HG03060 (cell line): Measurements from ENCODE around the gene PFN2.
"Not testable (repeated sequence)": the region's sequence is repeated elsewhere in the genome, so short reads cannot be mapped to it uniquely, and the experiment has no call there.

Source experiments
- ATAC-seq: cut with Tn5 transposase; IDR thresholded peaks from one replicate; pipeline ENCODE4 v1.9.1; 2021; ENCODE audit warnings: low read depth, moderate number of reproducible peaks; ENCODE audit not compliant: unreplicated experiment

The PFN2 gene, protein sequence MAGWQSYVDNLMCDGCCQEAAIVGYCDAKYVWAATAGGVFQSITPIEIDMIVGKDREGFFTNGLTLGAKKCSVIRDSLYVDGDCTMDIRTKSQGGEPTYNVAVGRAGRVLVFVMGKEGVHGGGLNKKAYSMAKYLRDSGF

GRCh38 chr3:149970716-149971402 is at the start of gene PFN2:
Gene PFN2 (minus strand): TSS chr3:149970895. CDS start chr3:149970856, 39 bp downstream.
- no peak for ATAC-seq

GRCh38 chr3:150015901-150016300 is 45.2 kb upstream of the PFN2 start:
- ATAC-seq = no peak

GRCh38 chr3:150014782-150015181 is 44.1 kb upstream of the PFN2 start:
- ATAC-seq = no peak

DNA sequence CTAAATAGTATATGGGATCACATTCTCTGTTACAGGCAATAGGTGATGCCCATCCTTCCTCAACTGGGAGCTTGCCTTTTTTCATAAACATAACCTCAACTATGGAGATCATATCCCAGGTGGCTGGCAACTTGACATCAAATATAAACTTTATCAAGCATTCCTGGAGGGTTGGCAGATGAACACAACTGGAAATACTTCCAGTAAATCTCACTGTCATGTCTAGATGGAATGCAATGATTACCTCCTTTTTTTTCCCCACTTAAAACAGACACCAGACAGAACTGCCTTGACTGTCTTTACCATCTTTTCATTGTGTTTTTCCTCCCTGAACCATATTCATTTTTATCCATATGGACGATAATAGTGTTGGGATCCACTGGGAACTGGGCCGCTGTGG is 43.1 kb upstream of the PFN2 start:
- no peak for ATAC-seq

DNA sequence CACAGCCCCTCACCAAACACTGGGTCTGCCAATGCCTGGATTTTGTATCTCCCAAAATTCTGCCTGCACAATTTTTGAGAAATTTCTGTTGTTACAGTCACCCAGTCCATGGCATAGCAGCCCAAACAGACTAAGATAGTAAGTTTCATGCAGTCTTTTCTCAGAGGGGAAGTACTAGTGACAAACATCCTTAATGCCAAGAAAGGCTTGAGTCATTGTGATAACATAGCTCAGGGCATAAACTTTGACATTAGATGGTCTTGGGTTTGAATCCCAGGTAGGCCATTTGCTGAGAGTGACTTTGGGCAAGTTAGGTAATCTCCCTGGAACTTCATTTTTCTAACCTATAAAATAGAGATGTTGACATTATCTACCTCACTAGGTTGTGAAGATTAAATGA is 36.1 kb upstream of the PFN2 start:
- no peak for ATAC-seq

- ATAC-seq = no peak
Measured at GRCh38 chr3:150005243-150006112, 34.8 kb upstream of the PFN2 start.

- ATAC-seq = no peak
Measured at GRCh38 chr3:150000641-150001040, 29.9 kb upstream of the PFN2 start.

GRCh38 chr3:149999421-149999820 is 28.7 kb upstream of the PFN2 start:
- no peak for ATAC-seq

- ATAC-seq = no peak
Measured at GRCh38 chr3:149998946-149999345, 28.3 kb upstream of the PFN2 start.

DNA sequence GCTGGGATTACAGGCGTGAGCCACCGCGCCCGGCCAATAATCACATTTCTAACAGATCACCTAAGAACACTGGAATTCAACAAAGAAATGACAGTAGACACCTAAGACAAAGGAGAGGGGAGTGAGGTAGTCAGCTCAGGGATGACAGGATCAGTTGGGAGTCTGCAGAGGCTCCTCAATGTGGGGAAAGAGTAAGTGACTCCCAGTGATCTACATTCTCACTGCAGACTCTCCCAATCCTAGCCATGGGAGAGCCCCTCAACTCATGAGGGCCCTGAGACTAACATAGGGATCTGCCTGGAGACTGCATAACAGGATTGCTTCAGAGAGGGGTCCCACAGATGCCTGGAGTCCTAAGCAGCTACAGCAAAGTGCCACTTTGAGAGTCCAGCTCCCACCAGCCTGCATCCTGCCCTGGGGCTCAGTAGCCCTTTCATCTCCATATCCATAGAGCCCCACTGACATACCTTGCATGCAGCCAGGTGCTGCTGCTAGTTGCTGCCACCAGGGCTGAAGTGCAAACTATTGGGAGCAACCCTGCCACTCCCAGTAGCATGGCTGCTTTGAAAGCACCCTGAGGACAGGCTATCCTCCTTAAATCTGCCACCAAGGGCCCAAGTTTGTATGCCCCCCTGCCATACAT is 21.8 kb upstream of the PFN2 start:
- no peak for ATAC-seq

- no peak for ATAC-seq
Measured at GRCh38 chr3:149990423-149990948, 19.8 kb upstream of the PFN2 start.

- ATAC-seq = no peak
Measured at GRCh38 chr3:149989307-149989706, 18.6 kb upstream of the PFN2 start.

GRCh38 chr3:149983628-149984027 is 12.9 kb upstream of the PFN2 start:
- no peak for ATAC-seq

DNA sequence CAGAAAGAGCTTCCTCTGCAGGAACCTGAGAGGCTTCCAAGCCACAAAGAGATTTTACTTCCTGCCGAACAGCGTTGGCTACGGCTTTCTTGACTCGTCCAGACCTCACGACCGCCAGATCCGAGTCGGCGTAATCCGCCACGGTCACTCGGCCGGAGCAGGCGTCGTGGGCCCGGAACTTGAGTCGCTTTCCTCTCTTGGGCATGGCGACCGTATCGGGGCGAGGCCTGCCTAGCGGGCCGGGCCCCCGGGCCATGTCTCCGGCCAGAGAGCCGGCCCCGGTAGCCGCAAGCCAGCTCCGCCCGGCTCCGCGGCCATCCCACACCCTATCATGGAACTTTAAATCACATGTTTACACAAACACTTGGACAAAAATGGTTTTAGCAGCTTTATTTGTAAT is 12.4 kb upstream of the PFN2 start:
- not testable (repeated sequence) for ATAC-seq

DNA sequence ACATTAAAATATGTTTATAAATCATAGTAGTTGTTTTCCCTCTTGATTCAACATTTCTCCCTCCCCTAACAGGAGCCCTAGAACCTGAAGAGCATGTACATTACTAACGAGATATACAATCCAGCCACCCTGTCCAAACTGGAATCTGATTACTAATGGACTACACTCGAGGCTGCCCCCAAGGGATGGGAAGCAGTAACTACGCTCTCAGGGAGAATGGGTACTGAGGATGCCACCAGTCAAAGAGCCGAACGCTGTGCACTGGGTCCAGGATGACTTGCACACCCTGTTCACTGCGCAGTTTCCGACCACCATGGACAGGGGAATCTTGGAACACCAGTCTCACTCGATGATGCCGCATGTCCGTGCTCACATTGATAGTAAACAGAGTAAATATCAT is 11.3 kb upstream of the PFN2 start:
- ATAC-seq = not testable (repeated sequence)

DNA sequence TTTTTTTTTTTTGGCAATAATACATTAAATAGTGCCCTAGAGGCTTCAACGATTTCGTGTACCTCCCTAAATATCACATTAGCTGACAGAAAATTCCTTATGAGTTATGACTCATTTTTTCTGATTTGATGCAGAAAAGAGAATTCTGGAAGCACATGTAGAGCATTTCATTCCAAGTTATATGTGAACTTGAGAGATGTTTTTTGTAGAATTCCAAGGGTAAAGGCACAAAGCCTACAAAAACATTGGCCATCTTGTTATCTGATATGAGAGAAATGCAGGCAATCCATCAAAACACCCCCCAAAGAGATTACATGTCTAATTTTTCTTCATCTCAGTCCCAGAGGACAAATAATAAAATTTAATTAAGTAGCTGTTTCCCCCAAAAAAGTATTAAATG is 6.7 kb upstream of the PFN2 start:
- ATAC-seq = no peak

GRCh38 chr3:149975919-149976318 is 5.2 kb upstream of the PFN2 start:
- no peak for ATAC-seq

DNA sequence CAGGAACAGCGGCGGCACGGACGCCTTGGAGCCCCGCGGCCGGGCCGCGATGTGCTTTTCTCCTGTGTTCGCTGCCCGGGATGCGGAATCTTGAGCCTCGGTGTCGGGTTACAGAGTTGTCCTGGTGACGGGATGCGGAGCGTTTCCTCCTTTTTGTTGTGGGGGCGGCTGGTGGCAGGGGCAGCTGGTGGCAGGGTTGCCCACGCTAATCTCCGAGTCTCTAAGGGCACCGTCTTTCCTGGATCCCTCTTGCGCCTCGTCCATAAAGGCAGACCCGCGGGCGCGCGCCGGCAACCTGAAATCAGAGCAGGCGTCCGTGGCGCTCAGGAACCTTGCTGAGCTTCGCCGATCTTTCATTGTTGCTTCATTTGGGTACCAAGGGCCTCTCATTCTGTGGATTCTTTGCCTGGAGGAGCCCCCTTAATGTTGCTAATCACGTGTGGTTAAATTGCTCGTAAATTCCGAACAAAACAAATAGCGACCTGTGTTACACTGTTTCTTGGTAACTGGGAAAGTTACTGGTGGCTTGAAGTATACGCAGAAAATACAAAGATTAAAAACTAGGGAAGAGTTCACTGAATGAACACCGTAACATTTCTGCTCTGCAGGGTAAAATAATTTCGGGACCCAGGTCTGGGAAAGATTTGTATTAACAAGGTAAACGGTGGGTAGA is 844 bp upstream of the PFN2 start:
- ATAC-seq = no peak

DNA sequence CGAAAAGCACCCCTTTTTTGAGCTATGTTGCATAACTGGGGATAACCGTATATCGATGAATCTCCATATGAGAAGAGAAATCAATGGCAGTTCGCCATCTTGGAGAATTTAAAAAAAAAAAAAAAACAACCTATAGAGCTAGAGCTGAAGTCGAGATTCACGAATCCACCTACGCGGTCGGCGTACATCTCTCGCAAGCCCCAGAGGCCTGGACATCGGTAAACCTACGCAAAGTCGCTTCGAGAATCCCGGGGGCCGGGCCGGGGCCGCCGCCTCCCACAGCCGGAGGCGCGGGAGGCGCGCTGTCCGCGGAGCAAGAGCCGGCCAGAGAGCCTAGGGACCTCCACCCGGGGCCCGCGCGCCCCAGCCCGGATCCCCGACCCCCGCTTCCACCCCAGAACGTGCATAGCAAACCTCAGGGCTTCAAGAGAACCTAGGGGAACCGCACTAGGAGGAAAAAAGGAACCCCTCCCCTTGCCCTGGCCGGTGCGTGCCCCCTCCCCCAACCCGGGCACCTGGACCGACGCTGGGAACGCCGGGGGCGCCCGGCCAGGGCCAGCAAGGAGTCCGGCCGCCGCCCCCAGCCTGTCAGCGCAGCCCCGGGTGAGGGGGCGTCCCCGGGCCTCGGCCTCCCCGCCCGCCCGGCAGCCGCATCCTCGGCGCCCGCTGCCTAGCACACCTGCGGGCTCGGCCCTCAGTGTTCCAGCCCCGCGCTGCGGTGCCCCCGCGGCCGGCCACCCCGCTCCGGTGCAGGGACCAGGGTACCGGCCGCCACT is 567 bp downstream of the PFN2 start:
- no peak for ATAC-seq
